Trophoblast cell (in vitro differentiated cells and primary cell): ENCODE results near the gene PPP1R7.

ENCODE experiments used
- DNase-seq, 2 donors: peaks; one replicate each; pipeline ENCODE4 v3.0.0-alpha.2; 2016
- H2AFZ ChIP-seq: 2 replicates; pipeline ENCODE4 v1.6.1; 2013; ENCODE audit warnings: low read length, moderate library complexity, mild to moderate bottlenecking; ENCODE audit not compliant: insufficient read depth, poor library complexity
- H2AK5ac ChIP-seq: 2 replicates; pipeline ENCODE4 v1.6.1; 2013; ENCODE audit warnings: mild to moderate bottlenecking, low read length
- H2BK120ac ChIP-seq: 2 replicates; pipeline ENCODE4 v1.6.1; 2013; ENCODE audit warnings: low read length, mild to moderate bottlenecking, moderate library complexity; ENCODE audit not compliant: insufficient read depth, poor library complexity
- H2BK12ac ChIP-seq: 2 replicates; pipeline ENCODE4 v1.6.1; 2013; ENCODE audit warnings: mild to moderate bottlenecking, low read length, moderate library complexity
- H2BK5ac ChIP-seq: 2 replicates; pipeline ENCODE4 v1.6.1; 2013; ENCODE audit warnings: low read length, low read depth, moderate library complexity, mild to moderate bottlenecking; ENCODE audit not compliant: poor library complexity
- H3K14ac ChIP-seq: 2 replicates; pipeline ENCODE4 v1.6.1; 2013; ENCODE audit warnings: mild to moderate bottlenecking, low read length
- H3K18ac ChIP-seq: 2 replicates; pipeline ENCODE4 v1.6.1; 2013; ENCODE audit warnings: mild to moderate bottlenecking, low read length
- H3K23ac ChIP-seq: 2 replicates; pipeline ENCODE4 v1.6.1; 2013; ENCODE audit warnings: low read length
- H3K27ac ChIP-seq: 2 replicates; pipeline ENCODE4 v1.5.1; 2013; ENCODE audit warnings: low read depth, mild to moderate bottlenecking, inconsistent platforms, low read length, moderate library complexity
- H3K27me3 ChIP-seq: 2 replicates; pipeline ENCODE4 v1.6.1; 2013; ENCODE audit warnings: inconsistent platforms, mild to moderate bottlenecking, low read length, moderate library complexity; ENCODE audit not compliant: insufficient read depth
- H3K36me3 ChIP-seq, 2 experiments: 1 replicate in 1 of 2; 2 replicates in 1 of 2; pipeline ENCODE4 v1.6.1; 2013; ENCODE audit warnings: low read length in 2 of 2, mild to moderate bottlenecking in 2 of 2, moderate library complexity in 1 of 2; ENCODE audit not compliant: insufficient read depth in 2 of 2, control insufficient read depth in 1 of 2
- H3K4ac ChIP-seq: 2 replicates; pipeline ENCODE4 v1.6.1; 2013; ENCODE audit warnings: low read depth, mild to moderate bottlenecking, low read length, moderate library complexity
- H3K4me1 ChIP-seq, 2 experiments: 1 replicate in 1 of 2; 2 replicates in 1 of 2; pipeline ENCODE4 v1.6.1; 2013; ENCODE audit warnings: low read length in 2 of 2, mild to moderate bottlenecking in 2 of 2, moderate library complexity in 1 of 2; ENCODE audit not compliant: insufficient read depth in 2 of 2, control insufficient read depth in 1 of 2
- H3K4me2 ChIP-seq: 2 replicates; pipeline ENCODE4 v1.6.1; 2013; ENCODE audit warnings: inconsistent platforms, mild to moderate bottlenecking, low read length, moderate library complexity
- H3K4me3 ChIP-seq: 2 replicates; pipeline ENCODE4 v1.5.1; 2013; ENCODE audit warnings: mild to moderate bottlenecking, low read depth, low read length, inconsistent platforms
- H3K79me1 ChIP-seq: one replicate; pipeline ENCODE4 v1.6.1; 2013; ENCODE audit warnings: low read length
- H3K79me2 ChIP-seq: 2 replicates; pipeline ENCODE4 v1.6.1; 2013; ENCODE audit warnings: low read length, mild to moderate bottlenecking; ENCODE audit not compliant: control insufficient read depth, insufficient read depth, poor library complexity
- H3K9ac ChIP-seq: 2 replicates; pipeline ENCODE4 v1.6.1; 2013; ENCODE audit warnings: mild to moderate bottlenecking, low read length
- H3K9me3 ChIP-seq: 2 replicates; pipeline ENCODE4 v1.6.1; 2013; ENCODE audit warnings: low read depth, mild to moderate bottlenecking, control low read depth, inconsistent platforms, low read length; ENCODE audit not compliant: insufficient read depth
- H4K12ac ChIP-seq: 2 replicates; pipeline ENCODE4 v1.6.1; 2013; ENCODE audit warnings: low read depth, mild to moderate bottlenecking, low read length, moderate library complexity
- H4K8ac ChIP-seq: 2 replicates; pipeline ENCODE4 v1.6.1; 2013; ENCODE audit warnings: low read depth, mild to moderate bottlenecking, low read length, moderate library complexity
- H4K91ac ChIP-seq: one replicate; pipeline ENCODE4 v1.6.1; 2013; ENCODE audit warnings: low read depth, mild to moderate bottlenecking, low read length, moderate library complexity
- WGBS: extraction: QIAGEN DNeasy Blood & Tissue Kit; methylation state at CpG from one replicate; pipeline ENCODE4 v1.1.7; 2013; ENCODE audit warnings: missing lambda C conversion rate; ENCODE audit not compliant: insufficient read length, insufficient coverage; ENCODE audit errors: extremely low coverage; 5-methylcytosine and 5-hydroxymethylcytosine counted together

PPP1R7 gene

DNA sequence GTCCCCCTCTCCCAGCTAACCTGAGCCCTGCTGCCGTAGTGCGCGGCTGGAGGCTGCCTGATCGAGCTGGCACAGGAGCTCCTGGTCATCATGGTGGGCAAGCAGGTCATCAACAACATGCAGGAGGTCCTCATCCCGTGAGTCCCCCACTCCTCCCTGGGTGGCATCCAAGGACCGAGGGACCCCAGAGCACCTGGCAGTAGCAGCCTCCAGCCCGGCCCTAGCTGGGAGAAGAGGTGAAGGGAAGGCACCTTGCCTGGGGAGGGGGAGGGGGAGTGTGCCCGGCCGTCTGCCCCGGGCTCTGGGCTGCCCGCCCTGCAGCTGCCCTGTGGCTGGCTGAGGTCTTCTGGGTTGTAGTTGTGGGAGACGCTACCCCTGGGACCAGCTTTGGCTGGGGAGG is 64.5 kb downstream of the PPP1R7 start:
- DNase-seq = no peak
- Histone ChIP-seq H4K91ac (no peak overlapping the region), H3K9me3 (peaks cover 2% of the 10 kb centered on the region)

DNA sequence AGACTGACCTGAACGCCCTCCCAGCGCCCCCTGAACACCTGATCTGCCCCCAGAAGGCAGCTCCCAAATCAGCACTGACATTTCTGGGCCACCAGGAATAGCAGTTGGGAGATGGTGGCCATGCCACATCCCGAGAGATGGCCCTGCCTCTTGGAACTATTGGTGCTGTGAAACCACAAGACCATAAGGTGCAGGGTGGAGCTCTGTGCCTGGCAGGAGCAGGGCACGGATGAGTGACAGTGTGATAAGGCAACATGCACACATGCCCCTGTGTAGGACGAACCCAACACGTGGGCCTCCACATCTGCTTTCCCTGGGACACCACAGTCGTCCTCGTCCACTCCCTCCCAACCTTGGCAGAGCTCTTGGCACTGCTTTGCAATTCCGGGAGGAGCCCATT is 65.2 kb downstream of the PPP1R7 start:
- no peak overlapping the region for H3K27ac ChIP-seq
- no peak overlapping the region for H2BK12ac ChIP-seq
- no peak overlapping the region for H3K4me3 ChIP-seq
- H3K79me1 ChIP-seq = peaks cover 5% of the 10 kb centered on the region
- H3K9me3 ChIP-seq = peaks cover 2% of the 10 kb centered on the region
- H3K36me3 ChIP-seq = no peaks in the 10 kb centered on the region
- H2AK5ac ChIP-seq = no peak overlapping the region
- no peak overlapping the region for H2AFZ ChIP-seq
- H3K9ac ChIP-seq = no peak overlapping the region
- WGBS = no CpG with 5 or more reads among the region's 9 CpGs
- H3K79me2 ChIP-seq = peaks cover 2% of the 10 kb centered on the region
- no peak overlapping the region for H4K12ac ChIP-seq
- no peak overlapping the region for H2BK5ac ChIP-seq
- peak overlapping the region; percentile 81 for H3K23ac ChIP-seq
- H4K91ac ChIP-seq = no peak overlapping the region
- H3K4ac ChIP-seq = no peak overlapping the region
- H4K8ac ChIP-seq = no peak overlapping the region
- no peaks in the 10 kb centered on the region for H3K27me3 ChIP-seq
- H3K4me2 ChIP-seq = no peak overlapping the region
- no peak for DNase-seq
- peaks cover 3 to 12% of the 10 kb centered on the region in 2 experiments for H3K4me1 ChIP-seq
- no peak overlapping the region for H3K14ac ChIP-seq
- H3K18ac ChIP-seq = no peak overlapping the region
- no peak overlapping the region for H2BK120ac ChIP-seq

More for the DNA sequence above, 64.5 kb downstream of the PPP1R7 start:
- Histone ChIP-seq H3K36me3 (no peaks in the 10 kb centered on the region), H3K79me2 (peaks cover 2% of the 10 kb centered on the region), H3K4me2 (no peak overlapping the region), H3K4me1 (peaks cover 3 to 12% of the 10 kb centered on the region in 2 experiments), H4K8ac (no peak overlapping the region), H3K27ac (no peak overlapping the region), H3K4me3 (no peak overlapping the region), H3K27me3 (no peaks in the 10 kb centered on the region), H2BK120ac (no peak overlapping the region), H2AK5ac (no peak overlapping the region), H3K9ac (no peak overlapping the region), H3K4ac (no peak overlapping the region), H2AFZ (no peak overlapping the region), H2BK12ac (no peak overlapping the region), H2BK5ac (no peak overlapping the region), H3K79me1 (peaks cover 5% of the 10 kb centered on the region), H4K12ac (no peak overlapping the region), H3K18ac (no peak overlapping the region), H3K23ac (no peak overlapping the region), H3K14ac (no peak overlapping the region)
- WGBS = no CpG with 5 or more reads among the region's 12 CpGs

DNA sequence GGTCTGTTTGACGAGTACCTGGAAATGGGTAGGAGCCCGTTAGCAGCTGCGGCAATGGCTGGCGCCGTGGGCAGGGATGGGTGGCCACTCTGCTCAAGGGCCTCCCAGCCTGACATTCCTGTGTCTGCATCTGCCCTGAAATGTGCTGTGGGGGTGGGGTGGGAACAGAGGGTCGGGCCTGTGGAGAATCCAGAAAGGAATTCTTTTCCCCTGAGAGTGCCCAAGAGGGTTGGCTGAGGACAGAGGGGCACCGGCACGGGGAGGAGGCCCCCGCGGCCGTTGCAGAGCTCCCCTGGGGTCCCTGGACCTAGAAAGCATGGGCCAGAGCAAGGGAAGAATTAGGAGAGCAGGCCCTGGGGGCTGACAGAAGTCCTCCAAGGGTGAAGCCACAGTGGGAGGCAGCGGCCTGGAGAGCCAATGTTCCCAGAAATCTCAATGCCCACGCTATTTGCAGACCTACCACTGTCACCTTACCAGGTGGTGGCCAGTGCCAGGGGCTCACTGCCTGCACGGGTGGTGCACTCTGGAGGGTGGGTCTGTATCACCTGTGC is 66.0 kb downstream of the PPP1R7 start:
- H3K4me1 ChIP-seq = peaks cover 3 to 9% of the 10 kb centered on the region in 2 experiments
- H2BK5ac ChIP-seq = no peak overlapping the region
- H3K9me3 ChIP-seq = peaks cover 2% of the 10 kb centered on the region
- H2AK5ac ChIP-seq = no peak overlapping the region
- H3K14ac ChIP-seq = no peak overlapping the region
- H2BK120ac ChIP-seq = no peak overlapping the region
- H3K27ac ChIP-seq = no peak overlapping the region
- peaks cover 2% of the 10 kb centered on the region for H3K79me2 ChIP-seq
- no peak overlapping the region for H2BK12ac ChIP-seq
- no peaks in the 10 kb centered on the region for H3K36me3 ChIP-seq
- no peaks in the 10 kb centered on the region for H3K27me3 ChIP-seq
- H3K4me2 ChIP-seq = peak overlapping the region; percentile 10
- H2AFZ ChIP-seq = no peak overlapping the region
- no peak overlapping the region for H3K4ac ChIP-seq
- H4K8ac ChIP-seq = no peak overlapping the region
- DNase-seq = no peak
- H3K79me1 ChIP-seq = peaks cover 5% of the 10 kb centered on the region
- H3K23ac ChIP-seq = no peak overlapping the region
- H3K4me3 ChIP-seq = no peak overlapping the region
- H4K12ac ChIP-seq = no peak overlapping the region
- WGBS = no CpG with 5 or more reads among the region's 14 CpGs
- H3K9ac ChIP-seq = no peak overlapping the region
- no peak overlapping the region for H3K18ac ChIP-seq
- H4K91ac ChIP-seq = no peak overlapping the region

DNA sequence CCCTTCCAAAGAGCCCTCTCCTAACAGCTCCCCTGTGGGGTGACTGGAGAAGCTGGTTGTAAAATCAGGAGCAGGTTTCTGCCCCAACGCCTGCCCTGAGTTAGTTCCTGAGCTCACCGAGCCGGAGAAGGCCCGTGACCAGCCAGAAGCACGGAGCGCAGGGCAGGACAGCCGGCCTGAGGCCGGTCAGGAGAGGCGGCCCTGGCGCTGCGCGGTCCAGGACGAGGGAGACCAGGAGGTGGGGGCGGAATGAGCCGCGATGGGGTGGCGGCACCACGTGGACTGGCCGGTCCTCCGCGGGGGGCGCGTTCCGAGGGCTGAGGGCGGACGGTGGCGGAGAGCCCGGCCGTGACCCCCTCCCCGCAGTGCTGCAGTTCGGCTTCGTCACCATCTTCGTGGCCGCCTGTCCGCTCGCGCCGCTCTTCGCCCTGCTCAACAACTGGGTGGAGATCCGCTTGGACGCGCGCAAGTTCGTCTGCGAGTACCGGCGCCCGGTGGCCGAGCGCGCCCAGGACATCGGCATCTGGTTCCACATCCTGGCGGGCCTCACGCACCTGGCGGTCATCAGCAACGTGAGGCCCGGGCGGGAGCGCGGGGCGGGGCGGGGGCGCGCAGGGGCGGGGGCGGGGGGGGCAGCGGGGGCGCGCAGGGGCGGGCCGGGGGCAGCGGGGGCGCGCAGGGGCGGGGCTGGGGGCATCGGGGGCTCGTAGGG is 67.2 kb downstream of the PPP1R7 start:
- H3K79me1 ChIP-seq = peaks cover 5% of the 10 kb centered on the region
- H2BK5ac ChIP-seq = no peak overlapping the region
- peak overlapping the region; percentile 8 for H3K9ac ChIP-seq
- H3K36me3 ChIP-seq = no peaks in the 10 kb centered on the region
- WGBS = no CpG with 5 or more reads among the region's 77 CpGs
- peak overlapping the region; percentile 59 for H2BK12ac ChIP-seq
- peak overlapping the region; percentile 84 for H4K8ac ChIP-seq
- H3K27ac ChIP-seq = peak overlapping the region; percentile 28
- H3K4ac ChIP-seq = no peak overlapping the region
- peak overlapping the region; percentile 39 for H4K91ac ChIP-seq
- peak overlapping the region; percentile 32 for H3K14ac ChIP-seq
- peak overlapping the region; percentile 77 for H2AFZ ChIP-seq
- H2BK120ac ChIP-seq = peak overlapping the region; percentile 70
- peaks cover 2% of the 10 kb centered on the region for H3K79me2 ChIP-seq
- H3K4me1 ChIP-seq = peaks cover 3 to 9% of the 10 kb centered on the region in 2 experiments
- peak overlapping the region; percentile 82 for H3K18ac ChIP-seq
- no peak overlapping the region for H3K23ac ChIP-seq
- peaks cover 2% of the 10 kb centered on the region for H3K9me3 ChIP-seq
- H3K4me3 ChIP-seq = peak overlapping the region; percentile 59
- H3K27me3 ChIP-seq = no peaks in the 10 kb centered on the region
- DNase-seq = peak; percentile 89 to 90
- H4K12ac ChIP-seq = peak overlapping the region; percentile 73
- no peak overlapping the region for H2AK5ac ChIP-seq
- H3K4me2 ChIP-seq = peak overlapping the region; percentile 72
